ENCODE data around the gene SREBF1. TPM values are rescaled to one million over a fixed set of nuclear protein-coding genes. Genes with fewer than 3 reads are reported as not detected.

Gene SREBF1
- total RNA-seq, 1 experiment from 2014 or later, result 167 TPM

- H3K9me3 ChIP-seq (ENCODE audit: low read length), result no peaks in the 10 kb centered on the region
- no peak overlapping the region for H3K9ac ChIP-seq (ENCODE audit: low read length)
- DNase-seq, result no peak
- H3K4me2 ChIP-seq (ENCODE audit: low read length), result no peak overlapping the region
- peaks cover 96% of the 10 kb centered on the region for H3K79me2 ChIP-seq (ENCODE audit: low read length)
- H3K9me2 ChIP-seq (replicated peaks; ENCODE audit: low read length), result no peaks in the 10 kb centered on the region
- POLR2A ChIA-PET (ENCODE audit: unreplicated experiment), result no interaction called here
- no peak for ATAC-seq
- BruUV-seq (replicated peaks), result no TSS peak
- no peak overlapping the region for H3K27ac ChIP-seq (ENCODE audit: low read length)
- intact Hi-C loops (cut with micrococcal nuclease), result no loop called here
- H3F3A ChIP-seq (ENCODE audit: low read length, unreplicated experiment), result no peaks in the 10 kb centered on the region
- no peaks in the 10 kb centered on the region for H3K27me3 ChIP-seq (ENCODE audit: low read length)
- no peak overlapping the region for H2AFZ ChIP-seq (ENCODE audit: low read length)
- peaks cover 33% of the 10 kb centered on the region for H4K20me1 ChIP-seq (ENCODE audit: low read length)
- H3K4me3 ChIP-seq (ENCODE audit: low read length), result no peak overlapping the region
- peaks cover 28% of the 10 kb centered on the region for H3K4me1 ChIP-seq (ENCODE audit: insufficient read depth, low read length)
- CTCF ChIA-PET, result no interaction called here
- TF ChIP-seq EZH2 (IDR thresholded peaks at IDR 0.05; ENCODE audit: low read length, unreplicated experiment) (no peak), CTCF (conservative IDR thresholded peaks at IDR 0.05; ENCODE audit: low read depth, low read length) (no peak), EZH2phosphoT487 (IDR thresholded peaks at IDR 0.05; ENCODE audit: borderline replicate concordance, low read length) (no peak)
- H3K36me3 ChIP-seq (ENCODE audit: low read depth, low read length), result peaks cover 16% of the 10 kb centered on the region; the same call in 1 of the 2 replicates
Measured at GRCh38 chr17:17831208-17832031, 5.4 kb downstream of the SREBF1 start.

- peaks cover 33% of the 10 kb centered on the region for H4K20me1 ChIP-seq (ENCODE audit: low read length)
- intact Hi-C loops (cut with micrococcal nuclease), result no loop called here
- H2AFZ ChIP-seq (ENCODE audit: low read length), result no peak overlapping the region
- ATAC-seq (no peak), DNase-seq (no peak)
- H3K79me2 ChIP-seq (ENCODE audit: low read length), result peaks cover 96% of the 10 kb centered on the region
- no peak overlapping the region for H3K4me2 ChIP-seq (ENCODE audit: low read length)
- H3K9me2 ChIP-seq (replicated peaks; ENCODE audit: low read length), result no peaks in the 10 kb centered on the region
- ChIA-PET CTCF (no interaction called here), POLR2A (ENCODE audit: unreplicated experiment) (no interaction called here)
- H3F3A ChIP-seq (ENCODE audit: low read length, unreplicated experiment), result no peaks in the 10 kb centered on the region
- no peaks in the 10 kb centered on the region for H3K9me3 ChIP-seq (ENCODE audit: low read length)
- peaks cover 16% of the 10 kb centered on the region; the same call in 1 of the 2 replicates for H3K36me3 ChIP-seq (ENCODE audit: low read depth, low read length)
- peaks cover 32% of the 10 kb centered on the region for H3K4me1 ChIP-seq (ENCODE audit: insufficient read depth, low read length)
- no TSS peak for BruUV-seq (replicated peaks)
- TF ChIP-seq CTCF (conservative IDR thresholded peaks at IDR 0.05; ENCODE audit: low read depth, low read length) (no peak), EZH2phosphoT487 (IDR thresholded peaks at IDR 0.05; ENCODE audit: borderline replicate concordance, low read length) (no peak), EZH2 (IDR thresholded peaks at IDR 0.05; ENCODE audit: low read length, unreplicated experiment) (no peak)
- no peak overlapping the region for H3K4me3 ChIP-seq (ENCODE audit: low read length)
- no peaks in the 10 kb centered on the region for H3K27me3 ChIP-seq (ENCODE audit: low read length)
- H3K9ac ChIP-seq (ENCODE audit: low read length), result no peak overlapping the region
- no peak overlapping the region for H3K27ac ChIP-seq (ENCODE audit: low read length)
Measured at GRCh38 chr17:17830740-17831207, 6.0 kb downstream of the SREBF1 start.

- no peak overlapping the region for H2AFZ ChIP-seq (ENCODE audit: low read length)
- no peak for DNase-seq
- peaks cover 33% of the 10 kb centered on the region for H4K20me1 ChIP-seq (ENCODE audit: low read length)
- intact Hi-C loops (cut with micrococcal nuclease), result no loop called here
- no peak overlapping the region for H3K4me2 ChIP-seq (ENCODE audit: low read length)
- H3K9ac ChIP-seq (ENCODE audit: low read length), result no peak overlapping the region
- no peaks in the 10 kb centered on the region for H3K27me3 ChIP-seq (ENCODE audit: low read length)
- no peaks in the 10 kb centered on the region for H3K9me2 ChIP-seq (replicated peaks; ENCODE audit: low read length)
- no peak overlapping the region for H3K27ac ChIP-seq (ENCODE audit: low read length)
- ChIA-PET POLR2A (ENCODE audit: unreplicated experiment) (no interaction called here), CTCF (no interaction called here)
- peaks cover 29% of the 10 kb centered on the region for H3K4me1 ChIP-seq (ENCODE audit: insufficient read depth, low read length)
- ATAC-seq, result no peak
- H3K4me3 ChIP-seq (ENCODE audit: low read length), result no peak overlapping the region
- peaks cover 16% of the 10 kb centered on the region; the same call in 1 of the 2 replicates for H3K36me3 ChIP-seq (ENCODE audit: low read depth, low read length)
- TF ChIP-seq CTCF (conservative IDR thresholded peaks at IDR 0.05; ENCODE audit: low read depth, low read length) (no peak), EZH2 (IDR thresholded peaks at IDR 0.05; ENCODE audit: low read length, unreplicated experiment) (no peak), EZH2phosphoT487 (IDR thresholded peaks at IDR 0.05; ENCODE audit: borderline replicate concordance, low read length) (no peak)
- peaks cover 96% of the 10 kb centered on the region for H3K79me2 ChIP-seq (ENCODE audit: low read length)
- no peaks in the 10 kb centered on the region for H3F3A ChIP-seq (ENCODE audit: low read length, unreplicated experiment)
- no peaks in the 10 kb centered on the region for H3K9me3 ChIP-seq (ENCODE audit: low read length)
- BruUV-seq (replicated peaks), result no TSS peak
Measured at GRCh38 chr17:17830269-17830567, 6.6 kb downstream of the SREBF1 start.
